ENCODE results near the gene VAV3. TPM values are rescaled to one million over a fixed set of nuclear protein-coding genes. Genes with fewer than 3 reads are reported as not detected.

Gene VAV3
- total RNA-seq, 2 donors from 2014 or later = 1.7 to 4.9 TPM

GRCh38 chr1:107991371-107992066, 26.5 kb upstream of the VAV3 start:
- H3K4me1 Mint-ChIP-seq = no peaks in the 10 kb centered on the region
- H3K9me3 Mint-ChIP-seq = peaks cover 7% of the 10 kb centered on the region
- no peak for ATAC-seq (replicated peaks)

GRCh38 chr1:107990606-107991005, 25.6 kb upstream of the VAV3 start:
- Mint-ChIP-seq H3K4me1 (no peaks in the 10 kb centered on the region), H3K36me3 (ENCODE audit: low read depth) (no peaks in the 10 kb centered on the region), H3K27ac (peak overlapping the region; percentile 6), H3K27me3 (peaks cover 3% of the 10 kb centered on the region), H3K9me3 (peaks cover 7% of the 10 kb centered on the region), H3K4me3 (no peak overlapping the region)
- peak; percentile 54 for ATAC-seq (replicated peaks)

More at GRCh38 chr1:107991371-107992066, 26.5 kb upstream of the VAV3 start:
- no peaks in the 10 kb centered on the region for H3K36me3 Mint-ChIP-seq (ENCODE audit: low read depth)
- H3K4me3 Mint-ChIP-seq = no peak overlapping the region
- H3K27me3 Mint-ChIP-seq = peaks cover 3% of the 10 kb centered on the region
- no peak overlapping the region for H3K27ac Mint-ChIP-seq

- Mint-ChIP-seq H3K4me3 (no peak overlapping the region), H3K27ac (no peak overlapping the region), H3K36me3 (ENCODE audit: low read depth) (no peaks in the 10 kb centered on the region), H3K9me3 (no peaks in the 10 kb centered on the region), H3K27me3 (peaks cover 19% of the 10 kb centered on the region), H3K4me1 (peaks cover 6% of the 10 kb centered on the region)
- no peak for ATAC-seq (replicated peaks)
Measured at GRCh38 chr1:107981277-107981676, 16.3 kb upstream of the VAV3 start.

- peaks cover 6% of the 10 kb centered on the region for H3K4me1 Mint-ChIP-seq
- no peaks in the 10 kb centered on the region for H3K36me3 Mint-ChIP-seq (ENCODE audit: low read depth)
- no peak for ATAC-seq (replicated peaks)
Measured at GRCh38 chr1:107979926-107980325, 14.9 kb upstream of the VAV3 start.

GRCh38 chr1:107979088-107979487, 14.1 kb upstream of the VAV3 start:
- Mint-ChIP-seq H3K27ac (no peak overlapping the region), H3K27me3 (peaks cover 13% of the 10 kb centered on the region), H3K36me3 (ENCODE audit: low read depth) (no peaks in the 10 kb centered on the region), H3K4me3 (no peak overlapping the region), H3K9me3 (no peaks in the 10 kb centered on the region), H3K4me1 (peaks cover 6% of the 10 kb centered on the region)
- peak; percentile 84 for ATAC-seq (replicated peaks)

More at GRCh38 chr1:107979926-107980325, 14.9 kb upstream of the VAV3 start:
- H3K27me3 Mint-ChIP-seq = peaks cover 19% of the 10 kb centered on the region
- H3K27ac Mint-ChIP-seq = no peak overlapping the region
- no peaks in the 10 kb centered on the region for H3K9me3 Mint-ChIP-seq
- H3K4me3 Mint-ChIP-seq = no peak overlapping the region

GRCh38 chr1:107976836-107977235, 11.9 kb upstream of the VAV3 start:
- H3K4me1 Mint-ChIP-seq = peaks cover 6% of the 10 kb centered on the region
- H3K9me3 Mint-ChIP-seq = no peaks in the 10 kb centered on the region
- H3K27me3 Mint-ChIP-seq = peaks cover 3% of the 10 kb centered on the region
- peak; percentile 37 for ATAC-seq (replicated peaks)
- no peak overlapping the region for H3K27ac Mint-ChIP-seq
- no peak overlapping the region for H3K4me3 Mint-ChIP-seq
- H3K36me3 Mint-ChIP-seq (ENCODE audit: low read depth) = no peaks in the 10 kb centered on the region

GRCh38 chr1:107976431-107976830, 11.5 kb upstream of the VAV3 start:
- H3K4me1 Mint-ChIP-seq = peaks cover 6% of the 10 kb centered on the region
- no peaks in the 10 kb centered on the region for H3K36me3 Mint-ChIP-seq (ENCODE audit: low read depth)
- H3K9me3 Mint-ChIP-seq = no peaks in the 10 kb centered on the region
- H3K27me3 Mint-ChIP-seq = peaks cover 3% of the 10 kb centered on the region
- H3K4me3 Mint-ChIP-seq = no peak overlapping the region
- no peak overlapping the region for H3K27ac Mint-ChIP-seq
- ATAC-seq (replicated peaks) = peak; percentile 69

GRCh38 chr1:107975851-107976250, 10.9 kb upstream of the VAV3 start:
- no peaks in the 10 kb centered on the region for H3K9me3 Mint-ChIP-seq
- no peak for ATAC-seq (replicated peaks)
- peaks cover 3% of the 10 kb centered on the region for H3K27me3 Mint-ChIP-seq
- H3K36me3 Mint-ChIP-seq (ENCODE audit: low read depth) = no peaks in the 10 kb centered on the region
- H3K4me3 Mint-ChIP-seq = no peak overlapping the region
- no peak overlapping the region for H3K27ac Mint-ChIP-seq
- peaks cover 6% of the 10 kb centered on the region for H3K4me1 Mint-ChIP-seq

- no peaks in the 10 kb centered on the region for H3K36me3 Mint-ChIP-seq (ENCODE audit: low read depth)
- H3K9me3 Mint-ChIP-seq = no peaks in the 10 kb centered on the region
- H3K27ac Mint-ChIP-seq = no peak overlapping the region
- no peak for ATAC-seq (replicated peaks)
- peaks cover 3% of the 10 kb centered on the region for H3K27me3 Mint-ChIP-seq
- peaks cover 6% of the 10 kb centered on the region for H3K4me1 Mint-ChIP-seq
- no peak overlapping the region for H3K4me3 Mint-ChIP-seq
Measured at GRCh38 chr1:107974090-107974489, 9.1 kb upstream of the VAV3 start.

- Mint-ChIP-seq H3K36me3 (ENCODE audit: low read depth) (no peaks in the 10 kb centered on the region), H3K27me3 (no peaks in the 10 kb centered on the region), H3K27ac (no peak overlapping the region), H3K9me3 (no peaks in the 10 kb centered on the region), H3K4me1 (no peaks in the 10 kb centered on the region), H3K4me3 (no peak overlapping the region)
- peak; percentile 52 for ATAC-seq (replicated peaks)
Measured at GRCh38 chr1:107972391-107973180, 7.6 kb upstream of the VAV3 start.

GRCh38 chr1:107966550-107966949, 1.6 kb upstream of the VAV3 start:
- ATAC-seq (replicated peaks) = no peak
- Mint-ChIP-seq H3K27ac (no peak overlapping the region), H3K27me3 (no peaks in the 10 kb centered on the region)

GRCh38 chr1:107964336-107965109, 457 bp downstream of the VAV3 start:
- H3K36me3 Mint-ChIP-seq (ENCODE audit: low read depth) = no peaks in the 10 kb centered on the region
- H3K27me3 Mint-ChIP-seq = no peaks in the 10 kb centered on the region
- H3K4me3 Mint-ChIP-seq = peak overlapping the region; percentile 95
- peak; percentile 4 for ATAC-seq (replicated peaks)
- H3K9me3 Mint-ChIP-seq = peaks cover 4% of the 10 kb centered on the region
- H3K4me1 Mint-ChIP-seq = peaks cover 7% of the 10 kb centered on the region
- H3K27ac Mint-ChIP-seq = peak overlapping the region; percentile 92

More at GRCh38 chr1:107966550-107966949, 1.6 kb upstream of the VAV3 start:
- Mint-ChIP-seq H3K4me1 (peaks cover 7% of the 10 kb centered on the region), H3K9me3 (no peaks in the 10 kb centered on the region), H3K36me3 (ENCODE audit: low read depth) (no peaks in the 10 kb centered on the region), H3K4me3 (peak overlapping the region; percentile 50)

- peak overlapping the region; percentile 92 for H3K27ac Mint-ChIP-seq
- peak; percentile 85 for ATAC-seq (replicated peaks)
- no peaks in the 10 kb centered on the region for H3K27me3 Mint-ChIP-seq
Measured at GRCh38 chr1:107963601-107964335, 1.2 kb downstream of the VAV3 start.

GRCh38 chr1:107963008-107963407, 2.0 kb downstream of the VAV3 start:
- Mint-ChIP-seq H3K4me1 (peaks cover 7% of the 10 kb centered on the region), H3K27ac (peak overlapping the region; percentile 92), H3K9me3 (peaks cover 4% of the 10 kb centered on the region), H3K4me3 (peak overlapping the region; percentile 95), H3K36me3 (ENCODE audit: low read depth) (no peaks in the 10 kb centered on the region), H3K27me3 (no peaks in the 10 kb centered on the region)
- no peak for ATAC-seq (replicated peaks)

More at GRCh38 chr1:107963601-107964335, 1.2 kb downstream of the VAV3 start:
- Mint-ChIP-seq H3K36me3 (ENCODE audit: low read depth) (no peaks in the 10 kb centered on the region), H3K4me1 (peaks cover 7% of the 10 kb centered on the region), H3K9me3 (peaks cover 4% of the 10 kb centered on the region), H3K4me3 (peak overlapping the region; percentile 95)
